ENCODE results near the gene NEK4. TPM values are rescaled to one million over a fixed set of nuclear protein-coding genes. Genes with fewer than 3 reads are reported as not detected.

The NEK4 gene
- total RNA-seq, 1 experiment from 2014 or later: 36.2 TPM

DNA sequence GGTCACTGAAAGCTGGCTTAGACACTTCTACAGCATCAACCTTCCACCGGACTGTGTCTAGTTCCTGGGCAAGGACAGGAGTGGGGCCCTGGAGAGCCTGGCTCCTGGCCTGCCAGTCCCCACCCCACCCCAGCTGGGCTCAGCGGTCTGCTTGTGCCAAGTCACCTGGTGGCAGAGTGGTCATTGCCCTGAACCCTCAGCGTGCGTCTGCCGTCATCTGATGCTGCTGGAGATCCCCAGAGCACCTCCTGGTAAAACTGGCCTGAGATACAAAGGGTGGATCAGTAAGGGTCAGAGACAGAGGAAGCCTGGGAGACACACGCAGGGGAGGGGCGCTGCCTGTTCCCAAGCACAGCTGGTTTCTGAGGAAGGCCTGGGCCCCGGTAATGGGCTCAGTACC is 43.1 kb upstream of the NEK4 start (continued):
- TF ChIP-seq, protein P1, sequence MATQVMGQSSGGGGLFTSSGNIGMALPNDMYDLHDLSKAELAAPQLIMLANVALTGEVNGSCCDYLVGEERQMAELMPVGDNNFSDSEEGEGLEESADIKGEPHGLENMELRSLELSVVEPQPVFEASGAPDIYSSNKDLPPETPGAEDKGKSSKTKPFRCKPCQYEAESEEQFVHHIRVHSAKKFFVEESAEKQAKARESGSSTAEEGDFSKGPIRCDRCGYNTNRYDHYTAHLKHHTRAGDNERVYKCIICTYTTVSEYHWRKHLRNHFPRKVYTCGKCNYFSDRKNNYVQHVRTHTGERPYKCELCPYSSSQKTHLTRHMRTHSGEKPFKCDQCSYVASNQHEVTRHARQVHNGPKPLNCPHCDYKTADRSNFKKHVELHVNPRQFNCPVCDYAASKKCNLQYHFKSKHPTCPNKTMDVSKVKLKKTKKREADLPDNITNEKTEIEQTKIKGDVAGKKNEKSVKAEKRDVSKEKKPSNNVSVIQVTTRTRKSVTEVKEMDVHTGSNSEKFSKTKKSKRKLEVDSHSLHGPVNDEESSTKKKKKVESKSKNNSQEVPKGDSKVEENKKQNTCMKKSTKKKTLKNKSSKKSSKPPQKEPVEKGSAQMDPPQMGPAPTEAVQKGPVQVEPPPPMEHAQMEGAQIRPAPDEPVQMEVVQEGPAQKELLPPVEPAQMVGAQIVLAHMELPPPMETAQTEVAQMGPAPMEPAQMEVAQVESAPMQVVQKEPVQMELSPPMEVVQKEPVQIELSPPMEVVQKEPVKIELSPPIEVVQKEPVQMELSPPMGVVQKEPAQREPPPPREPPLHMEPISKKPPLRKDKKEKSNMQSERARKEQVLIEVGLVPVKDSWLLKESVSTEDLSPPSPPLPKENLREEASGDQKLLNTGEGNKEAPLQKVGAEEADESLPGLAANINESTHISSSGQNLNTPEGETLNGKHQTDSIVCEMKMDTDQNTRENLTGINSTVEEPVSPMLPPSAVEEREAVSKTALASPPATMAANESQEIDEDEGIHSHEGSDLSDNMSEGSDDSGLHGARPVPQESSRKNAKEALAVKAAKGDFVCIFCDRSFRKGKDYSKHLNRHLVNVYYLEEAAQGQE (IDR thresholded peaks at IDR 0.05; ENCODE audit: low read depth): no peak
- TF ChIP-seq, protein P2, sequence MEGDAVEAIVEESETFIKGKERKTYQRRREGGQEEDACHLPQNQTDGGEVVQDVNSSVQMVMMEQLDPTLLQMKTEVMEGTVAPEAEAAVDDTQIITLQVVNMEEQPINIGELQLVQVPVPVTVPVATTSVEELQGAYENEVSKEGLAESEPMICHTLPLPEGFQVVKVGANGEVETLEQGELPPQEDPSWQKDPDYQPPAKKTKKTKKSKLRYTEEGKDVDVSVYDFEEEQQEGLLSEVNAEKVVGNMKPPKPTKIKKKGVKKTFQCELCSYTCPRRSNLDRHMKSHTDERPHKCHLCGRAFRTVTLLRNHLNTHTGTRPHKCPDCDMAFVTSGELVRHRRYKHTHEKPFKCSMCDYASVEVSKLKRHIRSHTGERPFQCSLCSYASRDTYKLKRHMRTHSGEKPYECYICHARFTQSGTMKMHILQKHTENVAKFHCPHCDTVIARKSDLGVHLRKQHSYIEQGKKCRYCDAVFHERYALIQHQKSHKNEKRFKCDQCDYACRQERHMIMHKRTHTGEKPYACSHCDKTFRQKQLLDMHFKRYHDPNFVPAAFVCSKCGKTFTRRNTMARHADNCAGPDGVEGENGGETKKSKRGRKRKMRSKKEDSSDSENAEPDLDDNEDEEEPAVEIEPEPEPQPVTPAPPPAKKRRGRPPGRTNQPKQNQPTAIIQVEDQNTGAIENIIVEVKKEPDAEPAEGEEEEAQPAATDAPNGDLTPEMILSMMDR (IDR thresholded peaks at IDR 0.05 in 2 of 3, conservative IDR thresholded peaks at IDR 0.05 in 1 of 3; ENCODE audit: borderline replicate concordance in 1 of 3, insufficient read depth in 1 of 3, low read depth in 2 of 3, low read length in 2 of 3): no peak
- no peak for TF ChIP-seq YY1 (IDR thresholded peaks at IDR 0.05; ENCODE audit: extremely low read depth, insufficient replicate concordance, low read depth, low read length)
- no peak for TF ChIP-seq SP1 (IDR thresholded peaks at IDR 0.05; ENCODE audit: low read depth)
- TF ChIP-seq SRF (IDR thresholded peaks at IDR 0.05; ENCODE audit: low read depth): no peak
- no peak for TF ChIP-seq RAD21 (IDR thresholded peaks at IDR 0.05; ENCODE audit: low read depth)
- no peak for TF ChIP-seq CEBPB (IDR thresholded peaks at IDR 0.05; ENCODE audit: low read depth)

DNA sequence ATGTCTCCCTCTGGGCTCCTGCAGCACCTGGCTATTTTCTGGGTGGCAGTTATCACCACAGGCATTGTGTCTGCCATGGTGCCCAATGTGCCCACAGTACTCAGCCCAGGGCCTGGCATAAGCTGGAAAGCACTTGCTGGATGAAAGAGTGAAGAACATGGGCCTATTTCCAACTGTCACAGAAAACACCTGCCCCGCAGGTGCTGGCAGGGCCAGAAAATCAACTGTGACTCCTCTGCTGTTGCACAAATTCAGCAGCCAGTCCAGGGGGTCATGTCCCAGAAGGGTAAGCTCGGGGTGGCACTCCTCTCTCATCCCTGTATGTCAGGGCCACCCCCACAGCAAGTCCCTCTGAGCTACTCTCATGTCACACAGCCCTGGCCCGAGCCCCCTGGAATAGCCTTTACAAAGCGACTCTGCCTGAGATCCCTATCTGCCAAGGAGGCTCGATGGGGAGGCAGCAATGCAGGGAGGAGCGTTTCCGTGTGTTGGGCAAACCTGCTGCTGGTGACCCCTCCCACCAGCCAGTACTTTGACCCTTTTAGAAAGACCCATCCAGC is 40.8 kb upstream of the NEK4 start:
- ChIA-PET POLR2A (no interaction called here), CTCF (interaction anchor here (2.0 kb wide), 1 partner anchor 9 kb away, joined by 6 read pairs; no protein-coding TSS in a partner anchor), RAD21 (ENCODE audit: low non-redundant PET in 1 of 2, low total read pairs in 2 of 2, uncharacterized antibody in 2 of 2, unreplicated experiment in 2 of 2) (no interaction called here)
- no peak for DNase-seq (ENCODE audit: low read depth, low spot score)
- H3K9ac ChIP-seq (ENCODE audit: low read length): no peak overlapping the region
- no peaks in the 10 kb centered on the region for H3K79me2 ChIP-seq (ENCODE audit: insufficient read depth, low read length)
- ATAC-seq: no peak
- no peak overlapping the region for H2AFZ ChIP-seq (ENCODE audit: low read depth, low read length, poor library complexity, severe bottlenecking)
- H3K4me2 ChIP-seq (ENCODE audit: low read length): no peak overlapping the region
- H3K9me2 ChIP-seq (ENCODE audit: insufficient read depth): no peaks in the 10 kb centered on the region
- H3K27ac ChIP-seq (ENCODE audit: low read depth, low read length): no peak overlapping the region
- H3K36me3 ChIP-seq (ENCODE audit: control insufficient read depth in 1 of 2, insufficient read depth in 2 of 2, low read length in 2 of 2): no peaks in the 10 kb centered on the region
- no peaks in the 10 kb centered on the region for H4K20me1 ChIP-seq (ENCODE audit: insufficient read depth)
- intact Hi-C loops (cut with micrococcal nuclease): no loop called here
- no peaks in the 10 kb centered on the region for H3K9me3 ChIP-seq (ENCODE audit: control insufficient read depth in 1 of 2, insufficient read depth in 1 of 2, low read depth in 1 of 2, low read length in 2 of 2)
- H3K27me3 ChIP-seq (ENCODE audit: insufficient read depth, low read length): no peaks in the 10 kb centered on the region
- BruUV-seq (replicated peaks): no TSS peak
- H3K4me1 ChIP-seq (ENCODE audit: control insufficient read depth in 1 of 2, insufficient read depth in 2 of 2, low read length in 2 of 2): no peaks in the 10 kb centered on the region
- H3K4me3 ChIP-seq (replicated peaks in 1 of 2; ENCODE audit: low read depth in 1 of 2, low read length in 2 of 2): no peak overlapping the region
- TF ChIP-seq, protein P3, sequence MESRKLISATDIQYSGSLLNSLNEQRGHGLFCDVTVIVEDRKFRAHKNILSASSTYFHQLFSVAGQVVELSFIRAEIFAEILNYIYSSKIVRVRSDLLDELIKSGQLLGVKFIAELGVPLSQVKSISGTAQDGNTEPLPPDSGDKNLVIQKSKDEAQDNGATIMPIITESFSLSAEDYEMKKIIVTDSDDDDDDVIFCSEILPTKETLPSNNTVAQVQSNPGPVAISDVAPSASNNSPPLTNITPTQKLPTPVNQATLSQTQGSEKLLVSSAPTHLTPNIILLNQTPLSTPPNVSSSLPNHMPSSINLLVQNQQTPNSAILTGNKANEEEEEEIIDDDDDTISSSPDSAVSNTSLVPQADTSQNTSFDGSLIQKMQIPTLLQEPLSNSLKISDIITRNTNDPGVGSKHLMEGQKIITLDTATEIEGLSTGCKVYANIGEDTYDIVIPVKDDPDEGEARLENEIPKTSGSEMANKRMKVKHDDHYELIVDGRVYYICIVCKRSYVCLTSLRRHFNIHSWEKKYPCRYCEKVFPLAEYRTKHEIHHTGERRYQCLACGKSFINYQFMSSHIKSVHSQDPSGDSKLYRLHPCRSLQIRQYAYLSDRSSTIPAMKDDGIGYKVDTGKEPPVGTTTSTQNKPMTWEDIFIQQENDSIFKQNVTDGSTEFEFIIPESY (IDR thresholded peaks at IDR 0.05; ENCODE audit: extremely low read depth, insufficient replicate concordance, low read length): no peak
- TF ChIP-seq, protein P4, sequence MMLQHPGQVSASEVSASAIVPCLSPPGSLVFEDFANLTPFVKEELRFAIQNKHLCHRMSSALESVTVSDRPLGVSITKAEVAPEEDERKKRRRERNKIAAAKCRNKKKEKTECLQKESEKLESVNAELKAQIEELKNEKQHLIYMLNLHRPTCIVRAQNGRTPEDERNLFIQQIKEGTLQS (IDR thresholded peaks at IDR 0.05): no peak
- no peak for TF ChIP-seq YY1 (IDR thresholded peaks at IDR 0.05; ENCODE audit: extremely low read depth, insufficient replicate concordance, low read depth, low read length)
- TF ChIP-seq, protein P1 (IDR thresholded peaks at IDR 0.05; ENCODE audit: low read depth): no peak
